Transverse colon (tissue), 4 donors: Measurements from ENCODE around the gene TMEM52.

ENCODE experiments used
- CTCF ChIP-seq, 5 experiments: fragments of 200-600 bp in 3 of 5; fragments of 450-650 bp in 2 of 5; sonication (generic) in 3 of 5; IDR thresholded peaks; 1 replicate in 2 of 5; 2 replicates in 3 of 5; pipeline ENCODE4 v1.5.1; 2016 to 2017; ENCODE audit warnings: antibody characterized with exemption in 5 of 5, inconsistent platforms in 3 of 5, mild to moderate bottlenecking in 2 of 5, moderate library complexity in 1 of 5
- EP300 ChIP-seq: sonication (generic); formaldehyde crosslinking; IDR thresholded peaks from one replicate; pipeline ENCODE4 v1.6.1; 2017; ENCODE audit warnings: antibody characterized with exemption, low read depth
- POLR2A ChIP-seq: fragments of 450-650 bp; IDR thresholded peaks from one replicate; pipeline ENCODE4 v1.6.1; 2016; ENCODE audit warnings: antibody characterized with exemption, mild to moderate bottlenecking, moderate library complexity
- POLR2AphosphoS5 ChIP-seq, 3 donors: sonication (generic); formaldehyde crosslinking; IDR thresholded peaks; one replicate each; pipeline ENCODE4 v1.6.1; 2016; ENCODE audit warnings: antibody characterized with exemption in 3 of 3

GRCh38 chr1:1924849-1925248 is 5.8 kb upstream of the TMEM52 start:
- TF ChIP-seq POLR2A (no peak), CTCF (IDR thresholded peaks at IDR 0.05) (no peak), POLR2AphosphoS5 (IDR thresholded peaks at IDR 0.05) (no peak), EP300 (no peak)
